ENCODE results near the gene LRP1-AS. TPM values are rescaled to one million over a fixed set of nuclear protein-coding genes. Genes with fewer than 3 reads are reported as not detected.

Gene LRP1-AS
- polyA plus RNA-seq, 1 donor (not counting 4 experiments of a cell fraction or from before 2014, with no cell fraction given): not detected

DNA sequence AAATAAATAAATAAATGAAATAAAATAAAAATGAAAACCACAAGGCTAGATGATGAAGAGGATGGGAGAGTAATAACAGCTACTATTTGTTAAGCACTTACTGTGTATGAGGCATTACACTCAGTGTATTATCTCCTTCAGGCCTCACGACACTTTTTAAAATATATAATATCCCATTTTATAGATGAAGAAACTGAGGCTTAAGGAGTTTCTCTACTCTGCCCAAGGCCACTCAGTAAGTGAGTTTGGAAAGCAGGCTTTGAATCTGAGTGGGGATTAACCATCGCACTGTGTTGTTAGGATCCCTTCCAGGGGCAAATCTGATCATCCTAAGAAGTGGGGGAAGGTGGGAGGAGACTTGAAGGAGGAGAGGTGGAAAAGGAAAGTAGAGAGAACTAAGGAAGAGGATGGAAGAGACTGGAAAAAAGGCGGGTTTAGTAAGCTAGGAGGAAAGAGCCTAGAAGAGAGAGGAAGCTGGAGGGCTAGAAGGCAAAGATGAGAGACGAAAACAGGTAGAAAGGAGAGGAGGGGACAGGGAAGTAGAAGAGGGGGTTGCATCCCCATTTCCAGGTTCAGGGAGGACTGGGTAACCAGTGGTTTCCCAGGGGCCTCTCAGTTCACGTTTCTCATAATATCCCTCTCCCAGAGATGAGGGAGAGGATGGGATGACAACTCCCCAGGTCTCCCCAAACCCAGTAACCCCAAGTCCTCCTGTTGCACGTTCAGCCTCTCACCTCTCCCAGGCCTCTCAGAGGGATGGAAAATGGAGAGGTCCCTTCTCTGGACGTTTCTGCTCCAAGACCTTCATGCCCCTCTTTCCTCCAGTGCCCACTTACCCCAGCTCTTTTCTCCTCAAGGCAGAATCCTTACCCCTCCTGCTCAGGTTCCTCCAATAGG lies 38.0 kb downstream of the LRP1-AS start:
- peaks cover 22% of the 10 kb centered on the region for H3K79me2 ChIP-seq (ENCODE audit: control insufficient read depth, insufficient read depth, low read length)

GRCh38 chr12:57107456-57108155 lies 39.8 kb downstream of the LRP1-AS start:
- peaks cover 22% of the 10 kb centered on the region for H3K79me2 ChIP-seq (ENCODE audit: control insufficient read depth, insufficient read depth, low read length)
- DNase-seq (ENCODE audit: low read depth, low spot score) (no peak), FAIRE-seq (no peak)
- H3K4me2 ChIP-seq (ENCODE audit: control insufficient read depth, extremely low read depth, insufficient read depth, low read depth, low read length): no peak overlapping the region
- H3K4me1 ChIP-seq (ENCODE audit: control insufficient read depth, extremely low read depth, insufficient read depth, low read length): peaks cover 22% of the 10 kb centered on the region
- H2AFZ ChIP-seq (ENCODE audit: control insufficient read depth, low read length): no peak overlapping the region
- H3K27me3 ChIP-seq (ENCODE audit: control insufficient read depth, extremely low read depth, insufficient read depth, low read length): no peaks in the 10 kb centered on the region
- dilution Hi-C loops (cut with MboI; ENCODE audit: extremely low pct_ligation_motif_present, low sequenced_read_pairs): no loop called here
- peaks cover 3% of the 10 kb centered on the region for H4K20me1 ChIP-seq (ENCODE audit: control insufficient read depth, extremely low read depth, insufficient read depth, low read length)
- H3K9me3 ChIP-seq (ENCODE audit: control insufficient read depth, low read depth, low read length): no peaks in the 10 kb centered on the region
- TF ChIP-seq, protein P1, sequence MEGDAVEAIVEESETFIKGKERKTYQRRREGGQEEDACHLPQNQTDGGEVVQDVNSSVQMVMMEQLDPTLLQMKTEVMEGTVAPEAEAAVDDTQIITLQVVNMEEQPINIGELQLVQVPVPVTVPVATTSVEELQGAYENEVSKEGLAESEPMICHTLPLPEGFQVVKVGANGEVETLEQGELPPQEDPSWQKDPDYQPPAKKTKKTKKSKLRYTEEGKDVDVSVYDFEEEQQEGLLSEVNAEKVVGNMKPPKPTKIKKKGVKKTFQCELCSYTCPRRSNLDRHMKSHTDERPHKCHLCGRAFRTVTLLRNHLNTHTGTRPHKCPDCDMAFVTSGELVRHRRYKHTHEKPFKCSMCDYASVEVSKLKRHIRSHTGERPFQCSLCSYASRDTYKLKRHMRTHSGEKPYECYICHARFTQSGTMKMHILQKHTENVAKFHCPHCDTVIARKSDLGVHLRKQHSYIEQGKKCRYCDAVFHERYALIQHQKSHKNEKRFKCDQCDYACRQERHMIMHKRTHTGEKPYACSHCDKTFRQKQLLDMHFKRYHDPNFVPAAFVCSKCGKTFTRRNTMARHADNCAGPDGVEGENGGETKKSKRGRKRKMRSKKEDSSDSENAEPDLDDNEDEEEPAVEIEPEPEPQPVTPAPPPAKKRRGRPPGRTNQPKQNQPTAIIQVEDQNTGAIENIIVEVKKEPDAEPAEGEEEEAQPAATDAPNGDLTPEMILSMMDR (optimal IDR thresholded peaks at IDR 0.05 in 1 of 3, IDR thresholded peaks at IDR 0.05 in 1 of 3, conservative IDR thresholded peaks at IDR 0.05 in 1 of 3; ENCODE audit: extremely low read depth in 1 of 3, insufficient read depth in 2 of 3, low read length in 3 of 3): no peak
- no peak for TF ChIP-seq EZH2 (IDR thresholded peaks at IDR 0.05; ENCODE audit: low read length)
- H3K4me3 ChIP-seq (ENCODE audit: control insufficient read depth in 2 of 3, extremely low read depth in 1 of 3, insufficient read depth in 2 of 3, low read depth in 1 of 3, low read length in 3 of 3): no peak overlapping the region
- peaks cover 28 to 43% of the 10 kb centered on the region in 2 experiments for H3K36me3 ChIP-seq (ENCODE audit: control insufficient read depth in 2 of 2, extremely low read depth in 1 of 2, insufficient read depth in 2 of 2, low read length in 2 of 2)
- no peaks in the 10 kb centered on the region for H3K9me1 ChIP-seq (ENCODE audit: control insufficient read depth, extremely low read depth, insufficient read depth, low read length)
- no peak overlapping the region for H3K27ac ChIP-seq (ENCODE audit: control insufficient read depth, insufficient read depth, low read length)
- H3K9ac ChIP-seq (ENCODE audit: control insufficient read depth, extremely low read depth, insufficient read depth, low read length): no peak overlapping the region

More for the DNA sequence above, 38.0 kb downstream of the LRP1-AS start:
- Histone ChIP-seq H3K4me1 (ENCODE audit: control insufficient read depth, extremely low read depth, insufficient read depth, low read length) (peaks cover 26% of the 10 kb centered on the region), H3K9ac (ENCODE audit: control insufficient read depth, extremely low read depth, insufficient read depth, low read length) (peak overlapping the region; percentile 100), H3K36me3 (ENCODE audit: control insufficient read depth in 2 of 2, extremely low read depth in 1 of 2, insufficient read depth in 2 of 2, low read length in 2 of 2) (peaks cover 20 to 36% of the 10 kb centered on the region in 2 experiments), H3K4me2 (ENCODE audit: control insufficient read depth, extremely low read depth, insufficient read depth, low read depth, low read length) (peak overlapping the region; percentile 99), H3K27me3 (ENCODE audit: control insufficient read depth, extremely low read depth, insufficient read depth, low read length) (no peaks in the 10 kb centered on the region), H4K20me1 (ENCODE audit: control insufficient read depth, extremely low read depth, insufficient read depth, low read length) (peaks cover 3% of the 10 kb centered on the region), H3K9me1 (ENCODE audit: control insufficient read depth, extremely low read depth, insufficient read depth, low read length) (no peaks in the 10 kb centered on the region), H3K27ac (ENCODE audit: control insufficient read depth, insufficient read depth, low read length) (peak overlapping the region; percentile 100), H3K4me3 (ENCODE audit: control insufficient read depth in 2 of 3, extremely low read depth in 1 of 3, insufficient read depth in 2 of 3, low read depth in 1 of 3, low read length in 3 of 3) (peak overlapping the region; percentile 79 to 97 (median 91)), H3K9me3 (ENCODE audit: control insufficient read depth, low read depth, low read length) (no peaks in the 10 kb centered on the region), H2AFZ (ENCODE audit: control insufficient read depth, low read length) (no peak overlapping the region)
- DNase-seq (ENCODE audit: low read depth, low spot score) (no peak), FAIRE-seq (no peak)
- TF ChIP-seq, protein P1 (optimal IDR thresholded peaks at IDR 0.05 in 1 of 3, IDR thresholded peaks at IDR 0.05 in 1 of 3, conservative IDR thresholded peaks at IDR 0.05 in 1 of 3; ENCODE audit: extremely low read depth in 1 of 3, insufficient read depth in 2 of 3, low read length in 3 of 3): no peak
- dilution Hi-C loops (cut with MboI; ENCODE audit: extremely low pct_ligation_motif_present, low sequenced_read_pairs): no loop called here

All from keratinocyte (primary cell).